ENCODE measurements around the gene ZNF296.
A peak's percentile ranks its signal among the peaks of the same experiment; 100 is the strongest.

Gene ZNF296

DNA sequence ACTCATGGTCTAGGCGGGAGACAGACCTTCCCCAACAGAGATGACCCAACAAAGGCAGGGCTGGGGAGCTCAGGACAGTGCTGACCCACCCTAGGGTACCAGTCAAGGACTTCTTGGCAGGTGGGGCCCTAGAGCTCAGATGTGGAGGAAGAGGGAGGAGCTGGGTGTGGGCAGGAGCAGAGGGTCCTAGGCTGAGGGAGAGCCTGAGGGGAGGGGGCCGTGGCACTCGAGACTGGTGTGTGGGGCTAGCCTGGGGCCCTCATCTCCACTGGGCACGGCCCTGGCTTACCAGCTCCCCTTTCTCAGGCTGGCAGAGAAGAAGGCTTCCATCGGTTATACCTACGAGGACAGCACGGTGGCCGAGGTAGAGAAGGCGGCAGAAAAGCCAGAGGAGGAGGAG, 18.8 kb downstream of the ZNF296 start:
- no peak for DNase-seq

DNA sequence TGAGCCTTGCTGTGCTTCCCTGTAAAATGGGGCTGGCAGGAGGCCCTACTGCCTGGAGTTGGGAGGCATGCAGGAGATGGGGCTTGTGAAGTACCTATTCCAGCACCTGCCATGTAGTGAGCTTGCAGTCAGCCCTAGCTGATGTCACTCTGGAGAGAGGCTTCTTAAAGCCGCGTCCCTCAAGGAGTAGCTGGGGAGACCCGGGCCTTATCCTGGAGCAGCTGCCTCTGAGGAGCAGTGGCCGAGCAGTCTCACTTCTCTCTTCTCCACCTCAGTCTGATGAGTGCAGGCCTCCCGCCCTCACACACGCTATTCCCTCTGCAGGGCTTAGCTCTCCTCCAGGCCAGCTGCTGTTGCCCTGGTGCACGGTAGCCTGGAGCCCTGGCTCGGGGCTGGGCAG, 19.4 kb downstream of the ZNF296 start:
- no peak for DNase-seq

- no peak for DNase-seq
Measured at GRCh38 chr19:45051929-45052579, 24.2 kb downstream of the ZNF296 start.

DNA sequence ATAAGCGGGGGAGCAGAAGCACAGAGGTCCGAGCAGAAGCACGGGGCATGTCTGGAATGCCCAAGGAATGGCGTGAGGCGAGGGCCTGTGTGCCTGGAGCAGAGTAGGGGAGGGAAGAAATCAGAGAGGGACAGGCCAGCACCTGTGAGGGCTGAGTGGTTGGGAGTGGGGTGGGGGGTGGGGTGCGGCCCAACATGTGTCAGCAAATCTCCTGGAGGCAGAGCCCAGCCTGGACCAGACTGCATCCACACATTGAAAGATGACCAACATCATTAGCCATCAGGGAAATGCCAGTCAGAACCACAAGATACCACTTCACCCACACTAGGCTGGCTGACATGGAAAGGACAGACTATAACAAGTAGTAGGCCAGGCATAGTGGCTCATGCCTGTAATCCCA, 26.2 kb downstream of the ZNF296 start:
- DNase-seq = no peak

DNA sequence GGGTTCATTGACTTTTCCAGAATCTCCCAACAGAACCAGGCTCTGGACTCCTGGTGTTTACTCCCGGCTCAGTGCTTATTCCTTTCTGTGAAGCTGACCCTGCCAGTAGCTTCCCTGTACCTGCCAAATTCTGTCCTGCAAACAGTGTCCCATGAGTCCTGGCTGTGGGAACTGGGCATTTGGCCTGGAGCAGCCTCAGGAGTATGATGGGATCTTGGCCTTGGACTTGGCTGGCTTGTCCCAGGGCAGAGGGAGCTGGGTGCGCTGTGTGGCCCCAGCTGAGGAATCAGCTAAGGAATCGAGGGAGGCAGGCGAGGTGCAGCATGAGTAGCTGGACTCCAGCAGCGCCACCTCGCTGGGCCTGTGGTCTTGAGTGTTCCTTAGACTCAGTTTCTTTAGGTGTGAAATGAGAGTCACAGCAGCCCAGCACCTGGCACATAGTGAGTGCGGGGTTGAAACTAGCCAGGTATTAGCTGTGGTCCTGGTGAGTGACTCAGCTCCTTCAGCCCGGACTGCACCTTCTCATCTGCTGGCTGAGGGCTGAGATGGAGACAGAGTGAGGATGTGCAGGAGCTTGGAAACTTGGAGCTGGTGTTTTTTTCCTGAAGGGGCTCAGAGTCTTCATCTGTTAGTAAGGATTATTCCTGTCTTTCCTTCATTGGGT, 27.1 kb downstream of the ZNF296 start:
- DNase-seq = no peak

- DNase-seq = no peak
Measured at GRCh38 chr19:45047188-45047797, 29.0 kb downstream of the ZNF296 start.

DNA sequence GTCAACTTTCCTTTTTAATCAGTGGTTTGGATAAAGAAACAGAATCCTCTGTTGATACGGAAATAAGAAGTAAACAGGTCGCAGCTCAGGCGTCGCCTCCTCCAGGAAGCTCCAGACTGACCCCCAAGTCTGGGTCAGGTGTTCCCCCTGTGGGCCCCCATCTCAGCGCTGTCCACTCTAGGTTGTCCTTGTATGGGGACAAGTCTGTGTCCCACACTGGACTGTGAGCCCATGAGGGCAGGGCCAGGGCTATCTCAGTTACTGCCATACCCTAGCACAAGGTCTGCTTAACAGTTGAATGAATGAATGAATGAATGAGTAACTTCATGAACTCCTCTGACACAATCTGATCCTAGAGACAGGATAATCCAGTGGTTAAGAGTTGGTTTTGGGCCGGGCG, 29.9 kb downstream of the ZNF296 start:
- DNase-seq = no peak

GRCh38 chr19:45045671-45046353, 30.5 kb downstream of the ZNF296 start:
- DNase-seq = no peak

DNA sequence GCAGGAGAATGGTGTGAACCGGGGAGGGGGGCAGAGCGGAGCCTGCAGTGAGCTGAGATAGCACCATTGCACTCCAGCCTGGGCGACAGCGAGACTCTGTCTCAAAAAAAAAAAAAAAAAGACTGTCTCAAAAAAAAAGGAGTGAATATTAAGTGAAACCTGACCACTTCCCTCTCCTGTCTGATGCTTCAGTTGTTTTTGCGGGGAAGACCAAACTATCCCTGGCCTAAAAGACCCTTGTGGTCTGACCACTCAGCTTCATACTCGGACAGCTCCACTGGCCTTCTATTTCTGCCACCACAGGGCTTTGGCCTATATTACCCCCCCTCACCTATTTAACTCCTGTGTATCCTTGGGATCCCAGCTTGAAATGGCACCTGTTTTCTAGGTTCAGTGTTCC, 35.2 kb downstream of the ZNF296 start:
- no peak for DNase-seq

- DNase-seq = no peak
Measured at GRCh38 chr19:45040059-45040771, 36.1 kb downstream of the ZNF296 start.

DNA sequence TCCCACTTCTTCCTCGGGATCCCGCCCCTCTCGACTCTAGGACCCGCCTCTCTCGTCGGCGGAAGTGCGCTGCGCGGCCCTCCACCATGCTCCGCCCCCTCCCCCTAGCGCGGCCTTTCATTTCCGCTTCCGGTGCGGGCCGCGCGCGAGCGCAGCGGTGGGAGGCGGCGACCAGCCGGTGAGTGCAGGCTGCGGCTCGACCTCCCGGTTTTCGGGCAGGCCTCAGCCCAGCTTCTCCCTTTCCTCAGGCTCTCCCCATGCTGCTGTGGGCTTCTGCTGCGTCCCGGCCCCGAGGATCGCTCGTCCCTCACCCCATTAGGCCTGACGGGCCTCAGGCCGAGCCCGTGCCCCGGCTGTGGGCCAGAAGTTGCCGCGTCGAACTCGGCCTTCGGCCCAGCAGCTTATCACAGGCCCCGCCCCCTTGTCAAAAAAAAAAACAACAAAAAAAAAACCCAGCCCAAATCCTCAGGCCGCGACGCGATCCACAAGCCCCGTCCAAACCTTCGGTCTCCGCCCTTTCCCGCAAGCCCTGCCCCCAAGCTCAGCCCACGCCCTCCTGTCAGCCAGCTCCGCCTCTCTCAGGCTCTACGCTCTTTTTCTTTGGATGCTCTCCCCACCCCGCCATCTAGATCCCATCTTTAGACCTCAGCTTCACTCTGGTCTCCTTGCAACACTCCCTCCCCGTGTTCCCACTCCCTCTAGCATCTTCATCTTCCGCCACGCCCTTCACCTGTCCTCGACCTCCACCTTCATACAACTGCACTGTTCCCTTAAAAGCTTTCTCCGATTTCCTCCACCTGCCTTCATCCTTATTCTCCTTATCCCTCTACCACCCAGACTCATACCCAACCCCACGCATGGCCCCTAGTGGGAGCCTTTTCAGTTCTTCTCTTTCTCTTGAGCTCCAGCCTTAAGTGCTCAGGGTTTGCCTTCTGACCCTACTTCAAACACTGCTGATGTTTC, 37.1 kb downstream of the ZNF296 start, which contains the start of gene CLASRP:
Gene CLASRP, plus strand, starts transcription at position 115 of the 963 bp plus-strand sequence. CDS start 1,168 bp downstream, outside the sequence.
- peak; percentile 88 for DNase-seq

GRCh38 chr19:45037393-45038169, 38.7 kb downstream of the ZNF296 start:
- DNase-seq = no peak

DNA sequence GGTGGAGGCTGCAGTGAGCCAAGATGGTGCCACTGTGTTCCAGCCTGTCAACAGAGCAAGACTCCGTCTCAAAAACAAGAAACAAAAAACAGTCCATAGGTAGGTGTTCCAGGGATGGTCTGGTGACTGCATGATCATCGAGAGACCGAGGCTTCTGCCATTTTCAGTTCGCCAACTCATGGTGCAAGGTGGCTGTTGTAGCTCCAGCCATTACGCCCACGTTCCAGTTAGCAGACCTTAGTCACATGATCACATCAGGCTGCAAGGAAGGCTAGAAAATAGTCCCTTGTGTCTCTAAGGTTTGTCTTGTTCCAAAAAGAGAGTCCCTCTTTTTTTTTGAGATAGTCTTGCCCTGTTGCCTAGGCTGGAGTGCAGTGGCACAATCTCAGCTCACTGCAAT, 40.5 kb downstream of the ZNF296 start:
- no peak for DNase-seq

GRCh38 chr19:45032421-45032820, 43.9 kb downstream of the ZNF296 start:
- no peak for DNase-seq

- no peak for DNase-seq
Measured at GRCh38 chr19:45030825-45031224, 45.5 kb downstream of the ZNF296 start.

DNA sequence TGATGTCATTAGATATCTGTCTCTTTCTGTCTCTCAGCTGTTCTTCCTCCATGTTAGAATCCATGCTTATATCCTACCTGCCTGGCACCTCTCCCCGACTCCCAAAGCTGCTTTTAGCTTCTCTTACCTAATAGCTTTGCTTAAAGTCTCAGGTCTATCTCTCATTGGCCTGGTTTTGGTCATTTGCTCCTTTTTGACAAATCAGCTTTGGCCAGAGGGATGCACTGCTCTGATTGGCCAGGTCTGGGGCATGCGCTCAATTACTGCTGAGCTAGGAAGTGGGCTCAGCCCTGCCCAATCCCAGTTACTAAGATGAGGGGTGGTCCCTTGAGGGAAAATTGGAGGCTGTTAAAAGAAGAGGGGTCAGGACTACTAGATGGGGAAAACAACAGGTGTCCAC, 48.9 kb downstream of the ZNF296 start:
- DNase-seq = no peak

DNA sequence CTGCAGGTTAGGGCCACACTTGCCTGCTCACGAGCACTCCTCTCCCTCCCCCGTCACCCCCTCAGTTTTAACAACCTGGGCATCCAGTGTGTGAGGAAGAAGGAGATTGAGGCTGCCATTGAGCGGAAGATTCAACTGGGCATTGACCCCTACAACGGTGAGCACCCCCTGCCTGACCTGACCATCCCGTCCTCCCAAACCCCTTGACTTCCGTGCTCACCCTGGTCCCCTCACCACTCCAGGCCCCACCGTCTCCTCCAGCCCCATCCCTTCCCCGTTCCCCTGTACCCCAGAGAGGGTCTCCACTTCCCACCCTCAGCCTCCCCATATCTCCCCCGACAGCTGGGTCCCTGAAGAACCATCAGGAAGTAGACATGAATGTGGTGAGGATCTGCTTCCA, 51.0 kb downstream of the ZNF296 start:
- DNase-seq = no peak

DNA sequence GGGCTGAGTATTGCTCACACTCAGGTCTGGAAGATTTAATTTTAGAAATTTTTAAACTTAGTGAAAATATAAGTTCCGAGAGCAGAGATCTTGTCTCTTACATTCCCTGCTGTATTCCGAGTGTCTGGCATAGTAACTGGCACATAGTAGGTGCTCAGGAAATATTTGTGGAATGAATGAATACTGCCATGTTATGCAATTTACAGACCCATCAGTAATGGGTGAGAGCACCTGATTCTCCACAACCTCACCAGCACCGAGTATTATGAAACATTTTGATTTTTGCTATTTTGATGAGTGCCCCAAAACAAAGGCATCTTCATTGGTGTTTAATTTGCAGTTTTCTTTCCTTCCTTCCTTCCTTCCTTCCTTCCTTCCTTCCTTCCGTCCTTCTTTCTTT, 53.2 kb downstream of the ZNF296 start:
- no peak for DNase-seq

DNA sequence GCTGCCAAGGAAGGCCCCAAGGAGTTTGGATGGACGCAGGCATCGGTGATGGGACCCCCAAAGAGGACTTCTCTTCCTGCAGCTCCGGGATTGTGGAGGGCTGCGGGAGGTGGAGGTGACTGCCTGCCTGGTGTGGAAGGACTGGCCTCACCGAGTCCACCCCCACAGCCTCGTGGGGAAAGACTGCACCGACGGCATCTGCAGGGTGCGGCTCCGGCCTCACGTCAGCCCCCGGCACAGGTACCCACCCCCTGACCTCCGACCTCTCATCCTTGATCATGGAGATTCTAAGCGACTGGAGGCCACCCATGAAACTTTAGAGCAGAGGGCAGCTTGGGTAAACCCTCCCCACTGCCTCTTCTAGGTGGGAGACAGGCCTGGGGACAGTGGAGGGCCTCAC, 54.3 kb downstream of the ZNF296 start:
- DNase-seq = no peak

Data from fibroblast of skin of abdomen (primary cell).